Nephron (organoid): Measurements from ENCODE around the gene CNTN4.

Experiments used
- H3K27ac Mint-ChIP-seq, 3 experiments: 2 replicates each; pipeline ENCODE4 v1.8.0; 2020; ENCODE audit warnings: mixed read lengths in 3 of 3, mild to moderate bottlenecking in 2 of 3, moderate library complexity in 1 of 3
- H3K27me3 Mint-ChIP-seq: 2 replicates; pipeline ENCODE4 v1.8.0; 2021; ENCODE audit warnings: low read depth, mild to moderate bottlenecking, moderate library complexity, mixed read lengths
- H3K36me3 Mint-ChIP-seq: 2 replicates; pipeline ENCODE4 v1.8.0; 2020; ENCODE audit warnings: low read depth, mixed read lengths
- H3K4me1 Mint-ChIP-seq: 2 replicates; pipeline ENCODE4 v1.8.0; 2020; ENCODE audit warnings: mixed read lengths
- H3K4me3 Mint-ChIP-seq, 3 experiments: 2 replicates each; pipeline ENCODE4 v1.8.0; 2020; ENCODE audit warnings: mild to moderate bottlenecking in 3 of 3, mixed read lengths in 3 of 3, moderate library complexity in 2 of 3
- H3K9me3 Mint-ChIP-seq: 2 replicates; pipeline ENCODE4 v1.8.0; 2020; ENCODE audit warnings: mixed read lengths
- CTCF ChIP-seq, 3 experiments: fragments of 200-600 bp; sonication (generic); IDR thresholded peaks; one replicate each; pipeline ENCODE4 v1.5.0; 2021; ENCODE audit warnings: antibody characterized with exemption in 3 of 3; ENCODE audit not compliant: unreplicated experiment in 3 of 3

The CNTN4 gene

GRCh38 chr3:3080309-3080708 lies 981.6 kb downstream of the CNTN4 start:
- H3K4me1 Mint-ChIP-seq = no peaks in the 10 kb centered on the region
- H3K36me3 Mint-ChIP-seq = no peaks in the 10 kb centered on the region
- no peak overlapping the region for H3K27ac Mint-ChIP-seq
- H3K9me3 Mint-ChIP-seq = no peaks in the 10 kb centered on the region
- TF ChIP-seq CTCF (IDR thresholded peaks at IDR 0.05; ENCODE audit: unreplicated experiment in 3 of 3) = no peak
- H3K27me3 Mint-ChIP-seq = peaks cover 7% of the 10 kb centered on the region
- no peak overlapping the region for H3K4me3 Mint-ChIP-seq

- no peaks in the 10 kb centered on the region for H3K36me3 Mint-ChIP-seq
These were observed 982.9 kb downstream of the CNTN4 start for GRCh38 chr3:3081381-3082233.

GRCh38 chr3:3082234-3082924 lies 983.7 kb downstream of the CNTN4 start:
- H3K36me3 Mint-ChIP-seq = no peaks in the 10 kb centered on the region
- no peak overlapping the region for H3K27ac Mint-ChIP-seq
- H3K27me3 Mint-ChIP-seq = peaks cover 4% of the 10 kb centered on the region
- no peaks in the 10 kb centered on the region for H3K9me3 Mint-ChIP-seq
- no peaks in the 10 kb centered on the region for H3K4me1 Mint-ChIP-seq
- H3K4me3 Mint-ChIP-seq = no peak overlapping the region
- no peak for TF ChIP-seq CTCF (IDR thresholded peaks at IDR 0.05; ENCODE audit: unreplicated experiment in 3 of 3)

More at GRCh38 chr3:3081381-3082233, 982.9 kb downstream of the CNTN4 start:
- Mint-ChIP-seq H3K27me3 (peaks cover 4% of the 10 kb centered on the region), H3K27ac (no peak overlapping the region), H3K4me1 (no peaks in the 10 kb centered on the region), H3K4me3 (no peak overlapping the region), H3K9me3 (no peaks in the 10 kb centered on the region)
- TF ChIP-seq CTCF (IDR thresholded peaks at IDR 0.05; ENCODE audit: unreplicated experiment in 3 of 3) = no peak

GRCh38 chr3:3084890-3085289 lies 986.2 kb downstream of the CNTN4 start:
- TF ChIP-seq CTCF (IDR thresholded peaks at IDR 0.05; ENCODE audit: unreplicated experiment in 3 of 3) = no peak
- no peaks in the 10 kb centered on the region for H3K9me3 Mint-ChIP-seq
- H3K27me3 Mint-ChIP-seq = peaks cover 4% of the 10 kb centered on the region
- no peak overlapping the region for H3K4me3 Mint-ChIP-seq
- H3K36me3 Mint-ChIP-seq = no peaks in the 10 kb centered on the region
- H3K27ac Mint-ChIP-seq = no peak overlapping the region
- no peaks in the 10 kb centered on the region for H3K4me1 Mint-ChIP-seq

- Mint-ChIP-seq H3K9me3 (no peaks in the 10 kb centered on the region), H3K27ac (no peak overlapping the region), H3K27me3 (peaks cover 4% of the 10 kb centered on the region), H3K4me3 (no peak overlapping the region), H3K36me3 (no peaks in the 10 kb centered on the region), H3K4me1 (no peaks in the 10 kb centered on the region)
- no peak for TF ChIP-seq CTCF (IDR thresholded peaks at IDR 0.05; ENCODE audit: unreplicated experiment in 3 of 3)
These were observed 987.1 kb downstream of the CNTN4 start for GRCh38 chr3:3085782-3086181.
